GM12874 (cell line): ENCODE results near the gene MLLT10.

ENCODE experiments used
- TF ChIP-seq, protein P1 (sequence below): IDR thresholded peaks from 2 replicates; pipeline ENCODE4 v1.5.1; 2011; ENCODE audit warnings: low read depth, mild to moderate bottlenecking, control low read depth, low read length, moderate library complexity; ENCODE audit not compliant: insufficient read depth

Gene MLLT10

GRCh38 chr10:21503542-21503941 lies 30.5 kb upstream of the MLLT10 start:
- TF ChIP-seq, protein P1, sequence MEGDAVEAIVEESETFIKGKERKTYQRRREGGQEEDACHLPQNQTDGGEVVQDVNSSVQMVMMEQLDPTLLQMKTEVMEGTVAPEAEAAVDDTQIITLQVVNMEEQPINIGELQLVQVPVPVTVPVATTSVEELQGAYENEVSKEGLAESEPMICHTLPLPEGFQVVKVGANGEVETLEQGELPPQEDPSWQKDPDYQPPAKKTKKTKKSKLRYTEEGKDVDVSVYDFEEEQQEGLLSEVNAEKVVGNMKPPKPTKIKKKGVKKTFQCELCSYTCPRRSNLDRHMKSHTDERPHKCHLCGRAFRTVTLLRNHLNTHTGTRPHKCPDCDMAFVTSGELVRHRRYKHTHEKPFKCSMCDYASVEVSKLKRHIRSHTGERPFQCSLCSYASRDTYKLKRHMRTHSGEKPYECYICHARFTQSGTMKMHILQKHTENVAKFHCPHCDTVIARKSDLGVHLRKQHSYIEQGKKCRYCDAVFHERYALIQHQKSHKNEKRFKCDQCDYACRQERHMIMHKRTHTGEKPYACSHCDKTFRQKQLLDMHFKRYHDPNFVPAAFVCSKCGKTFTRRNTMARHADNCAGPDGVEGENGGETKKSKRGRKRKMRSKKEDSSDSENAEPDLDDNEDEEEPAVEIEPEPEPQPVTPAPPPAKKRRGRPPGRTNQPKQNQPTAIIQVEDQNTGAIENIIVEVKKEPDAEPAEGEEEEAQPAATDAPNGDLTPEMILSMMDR, result no peak

DNA sequence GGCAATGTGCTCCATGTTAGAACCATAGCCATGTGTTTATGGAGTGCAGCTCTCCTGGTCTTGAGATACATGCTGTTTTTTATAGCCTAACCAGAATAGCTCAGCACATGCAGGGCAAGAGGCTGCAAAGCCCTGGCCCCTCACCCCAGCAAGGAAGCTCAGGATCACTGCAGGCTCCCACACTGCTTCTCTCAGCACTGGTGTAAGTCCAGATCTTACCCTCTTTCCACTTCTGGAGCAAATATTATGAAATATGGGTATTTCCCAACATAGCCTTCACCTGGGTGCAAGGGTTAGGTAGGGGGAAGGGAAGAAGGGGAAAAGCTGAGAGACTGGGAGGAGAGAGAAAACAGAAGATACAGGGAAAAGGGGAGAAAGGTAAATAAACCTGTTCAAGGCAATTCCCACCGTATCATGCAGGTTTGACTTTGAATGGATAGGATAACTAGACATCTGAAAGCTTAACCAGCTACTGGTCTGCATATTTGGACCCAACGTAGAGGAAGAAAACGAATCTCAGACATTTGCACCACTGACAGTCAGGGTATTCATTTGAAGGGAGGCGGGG lies 28.2 kb upstream of the MLLT10 start:
- TF ChIP-seq, protein P1, result no peak

- TF ChIP-seq, protein P1, result no peak
Observed at GRCh38 chr10:21506351-21506750, 27.7 kb upstream of the MLLT10 start.

DNA sequence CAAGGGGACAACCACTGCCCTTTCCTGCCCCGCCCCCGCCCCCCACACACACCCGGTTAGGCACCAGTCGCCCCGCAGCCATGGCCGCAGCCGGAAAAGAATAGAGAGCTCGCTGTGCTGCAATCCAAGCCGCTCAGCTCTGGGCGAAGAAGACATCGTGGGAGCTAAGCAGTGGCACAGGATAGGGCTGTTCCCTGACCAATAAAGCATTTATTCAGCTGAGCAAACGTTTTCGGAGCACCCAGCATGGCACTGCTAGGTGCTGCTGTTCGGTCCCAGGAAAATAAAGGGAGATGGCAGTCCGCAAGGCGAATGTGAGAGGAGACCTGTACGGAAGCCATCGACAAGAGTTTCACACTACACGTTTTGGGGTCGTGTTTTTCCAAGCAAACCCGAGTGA lies 26.9 kb upstream of the MLLT10 start:
- TF ChIP-seq, protein P1, result no peak

GRCh38 chr10:21508706-21509331 lies 25.2 kb upstream of the MLLT10 start:
- TF ChIP-seq, protein P1, result no peak

DNA sequence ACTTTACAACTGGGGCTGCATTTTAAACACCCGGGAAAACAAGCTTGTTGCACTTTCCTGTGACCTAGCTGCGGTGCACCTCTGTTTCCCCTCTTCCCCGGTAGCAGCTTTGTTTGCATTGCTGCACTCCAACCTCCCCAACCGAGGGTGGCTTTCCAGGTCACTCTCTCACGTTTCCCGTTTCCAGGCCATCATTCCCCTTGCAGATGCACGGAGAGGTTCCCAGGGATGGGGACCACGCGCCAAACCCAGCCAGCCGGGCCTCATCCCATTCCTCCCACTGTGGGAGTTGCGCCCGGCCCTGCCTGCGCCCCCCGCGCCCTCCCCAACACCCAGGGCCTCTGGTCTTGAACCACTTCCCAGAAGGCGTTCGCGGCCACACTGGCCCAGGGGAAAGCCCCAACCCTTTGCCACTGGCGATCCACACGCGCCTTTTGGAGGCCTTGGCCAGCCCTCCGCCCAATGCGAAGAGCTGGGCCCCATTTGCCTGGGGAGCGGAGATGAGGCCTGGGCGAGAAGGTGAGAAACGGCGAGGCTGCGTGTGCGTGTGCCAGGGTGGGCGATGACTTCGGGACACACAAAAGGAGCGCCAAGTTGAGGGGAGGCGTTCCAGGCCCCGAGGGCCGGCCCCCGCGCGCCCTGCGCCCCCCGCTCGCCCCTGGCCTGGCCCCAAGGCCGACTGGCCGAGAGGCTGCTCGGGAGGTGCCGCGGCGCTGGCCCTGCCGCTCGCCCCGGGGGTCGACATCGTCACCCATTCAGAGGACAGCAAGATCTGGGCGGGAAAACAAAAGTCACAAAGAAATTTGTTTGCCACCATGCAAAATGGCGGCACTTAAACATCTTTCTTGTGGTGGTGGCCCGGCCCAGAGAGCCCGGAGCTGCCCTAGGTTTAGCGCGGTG lies 24.4 kb upstream of the MLLT10 start:
- TF ChIP-seq, protein P1, result no peak

DNA sequence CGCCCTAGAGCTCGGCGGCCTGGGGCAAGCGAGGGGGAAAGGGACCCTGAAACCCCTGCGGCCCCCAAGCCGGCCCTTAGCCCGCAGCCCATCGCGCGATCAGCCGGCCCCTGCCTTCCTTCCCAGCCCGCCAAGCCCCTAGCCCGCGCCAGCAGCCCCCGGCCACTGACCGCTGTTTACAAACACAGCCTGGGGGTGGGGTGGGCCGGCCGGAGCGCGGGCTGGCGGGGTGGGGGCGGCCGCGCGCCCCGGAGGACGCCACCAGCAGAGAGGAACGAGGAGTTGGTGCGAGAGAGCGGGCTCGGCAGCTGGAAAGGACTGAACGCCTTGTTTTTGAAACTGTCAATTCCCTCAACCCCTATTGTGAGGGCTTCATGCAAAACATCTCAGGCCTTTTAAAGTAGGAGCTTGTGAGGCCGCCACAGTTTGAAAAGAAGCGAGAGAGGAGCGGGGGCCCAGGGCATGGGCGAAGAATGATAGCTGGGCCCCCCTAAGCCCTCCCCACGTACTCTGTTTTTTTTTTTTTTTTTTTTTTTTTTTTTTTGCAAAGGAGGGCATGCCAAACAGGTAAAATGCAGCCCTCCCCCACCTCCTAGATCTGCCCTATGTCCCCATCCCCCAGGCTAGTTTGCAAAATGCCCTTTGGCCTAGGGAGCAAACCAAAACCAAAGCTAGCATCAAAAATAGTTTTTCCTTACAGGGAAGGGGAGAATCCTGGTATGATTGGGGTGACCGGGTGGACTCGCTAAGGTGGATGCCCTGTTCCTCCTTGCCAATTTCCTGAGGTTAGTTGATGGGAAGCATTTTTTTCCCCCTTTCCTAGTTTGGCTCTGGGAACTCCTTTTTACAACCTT lies 23.6 kb upstream of the MLLT10 start:
- TF ChIP-seq, protein P1, result no peak
